Thoracic aorta endothelial cell (primary cell): ENCODE results near the gene NPM3. TPM values are rescaled to one million over a fixed set of nuclear protein-coding genes. Genes with fewer than 3 reads are reported as not detected.

Experiments
- total RNA-seq: library from RNA; depleted of rRNA; stranded (reverse); fragments of >200 nt; gene quantifications from 2 replicates; pipeline ENCODE4 v1.2.3, GENCODE V29; 2012

Gene NPM3, protein sequence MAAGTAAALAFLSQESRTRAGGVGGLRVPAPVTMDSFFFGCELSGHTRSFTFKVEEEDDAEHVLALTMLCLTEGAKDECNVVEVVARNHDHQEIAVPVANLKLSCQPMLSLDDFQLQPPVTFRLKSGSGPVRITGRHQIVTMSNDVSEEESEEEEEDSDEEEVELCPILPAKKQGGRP
- total RNA-seq = 88.3 and 105 TPM in 2 replicates

DNA sequence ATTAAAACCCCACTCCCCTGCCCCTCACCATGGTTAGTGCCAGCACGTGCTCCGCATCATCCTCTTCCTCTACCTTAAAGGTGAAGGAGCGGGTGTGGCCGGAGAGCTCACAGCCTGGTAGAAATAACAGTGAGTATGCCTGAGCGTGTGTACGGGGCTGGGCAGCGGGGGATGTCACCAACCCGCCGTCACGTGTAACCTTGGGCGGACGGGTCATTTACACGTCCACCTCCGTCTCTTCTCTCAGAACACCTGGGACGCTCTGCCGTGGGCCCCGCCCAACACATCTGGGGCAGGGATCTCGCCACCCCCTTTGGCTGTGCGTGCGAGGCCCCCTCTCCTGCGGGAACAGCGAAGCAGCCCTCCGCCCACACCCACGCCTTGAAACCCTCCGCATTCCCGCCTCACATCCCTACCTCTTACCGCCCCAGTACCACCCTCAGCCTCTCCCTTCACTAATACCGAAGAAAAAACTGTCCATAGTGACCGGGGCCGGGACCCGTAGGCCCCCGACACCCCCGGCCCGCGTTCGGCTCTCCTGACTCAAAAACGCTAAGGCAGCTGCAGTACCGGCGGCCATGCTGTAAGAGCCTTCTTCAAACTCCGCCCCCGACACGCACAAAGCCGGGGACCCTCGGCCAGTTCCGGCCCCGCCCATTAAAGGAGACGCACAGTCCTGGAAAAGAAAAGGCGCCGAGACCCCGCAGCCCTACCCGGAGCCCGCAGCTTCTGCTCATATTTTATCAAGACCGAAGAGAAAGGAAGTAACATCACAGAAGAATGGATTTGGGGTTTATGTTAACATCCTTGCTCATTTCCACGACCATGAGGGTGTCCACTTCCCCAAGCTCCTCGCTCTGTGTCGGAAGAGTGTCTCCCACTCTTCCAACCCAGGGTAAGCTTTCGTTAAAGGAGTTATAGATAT is at the start of gene NPM3:
Gene NPM3 (minus strand): TSS at position 636 of the 925 bp plus-strand sequence. CDS start 56 bp downstream, at position 580.

DNA sequence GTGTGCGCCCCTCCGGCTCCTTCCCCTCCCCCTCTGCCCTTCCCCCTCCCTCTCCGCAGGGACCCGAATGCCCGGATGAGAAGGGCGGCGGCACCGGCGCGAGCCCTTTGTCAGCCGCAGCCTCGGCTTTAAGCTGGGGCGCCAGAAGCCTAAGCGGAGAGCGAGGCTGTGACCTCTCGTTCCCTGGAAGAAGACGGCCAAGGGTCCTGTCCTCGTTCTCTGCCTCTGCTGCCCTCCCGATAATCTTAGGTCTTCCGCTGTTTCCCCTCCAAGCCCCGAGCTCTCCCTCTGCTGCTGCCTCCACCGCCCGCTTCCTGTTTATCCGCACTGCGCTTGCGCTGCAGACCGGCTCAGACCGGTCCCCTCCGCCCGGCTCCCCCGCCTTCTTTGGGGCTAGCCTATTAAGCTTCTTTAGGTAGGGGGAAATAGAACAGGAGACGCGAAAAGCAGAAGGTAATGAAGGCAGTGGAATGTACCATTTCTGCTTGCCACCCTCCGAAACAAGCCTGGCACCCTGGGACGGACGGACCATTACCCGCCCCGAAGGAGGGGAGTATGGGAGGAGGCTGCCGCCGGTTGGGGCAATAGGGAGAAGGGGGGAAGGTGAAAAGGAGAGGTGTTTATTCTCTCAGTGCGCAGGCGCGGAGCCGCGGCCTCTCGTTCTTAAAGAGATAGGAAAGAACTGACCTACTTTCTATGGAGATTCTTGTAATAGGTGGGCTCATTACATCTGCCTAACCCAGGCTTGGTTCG is 35.0 kb upstream of the NPM3 start, which contains the start of gene OGA:
Gene OGA (minus strand): TSS at position 326 of the 753 bp plus-strand sequence. CDS start 422 bp downstream, outside the sequence.

DNA sequence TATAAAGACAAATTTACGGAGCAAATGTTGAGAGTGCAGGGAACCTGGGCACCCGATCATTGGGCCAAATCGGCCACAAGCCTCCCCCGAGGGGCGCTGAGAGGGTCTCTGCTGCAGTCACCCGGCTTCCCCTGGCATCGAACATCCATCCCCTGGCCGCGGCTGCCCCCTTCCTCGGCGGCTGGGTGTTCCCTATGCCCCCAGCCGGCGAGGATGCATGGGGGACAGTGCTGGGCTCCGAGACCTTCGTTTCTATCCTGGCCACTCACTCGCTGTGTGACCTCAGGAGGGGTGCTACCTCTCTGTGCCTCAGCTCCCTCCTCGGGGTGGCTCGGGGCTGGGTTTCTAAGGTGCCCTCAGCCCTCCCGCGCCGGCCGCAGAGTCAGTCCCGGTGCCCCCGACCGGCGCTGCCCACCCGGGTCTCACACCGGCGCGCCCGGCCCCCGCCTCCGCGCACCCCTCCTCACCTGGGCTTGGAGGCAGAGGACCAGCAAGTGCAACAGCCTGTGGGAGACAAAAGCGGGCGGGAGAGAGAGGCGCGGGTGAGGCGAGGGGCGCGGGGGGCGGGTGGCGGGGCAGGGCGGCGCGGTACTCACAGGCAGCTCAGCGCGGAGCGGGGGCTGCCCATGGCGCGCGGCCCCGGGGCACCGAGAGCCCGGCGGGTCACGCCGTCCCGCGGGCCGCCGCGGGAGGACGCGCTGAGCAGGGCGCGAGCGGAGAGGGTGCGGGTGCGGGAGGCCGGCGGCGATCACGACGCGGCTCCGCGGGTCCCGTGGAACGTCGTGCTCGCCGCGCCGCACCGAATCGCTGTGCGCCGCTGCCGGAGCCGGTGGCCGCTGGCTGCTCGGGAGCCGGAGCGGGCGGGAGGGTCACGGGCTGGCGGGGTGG is 7.7 kb downstream of the NPM3 start, which contains the start of gene FGF8:
Gene FGF8 (minus strand): TSS at position 842 of the 888 bp plus-strand sequence. CDS start 214 bp downstream, at position 628.

Other genes with a start within 250 kb of the NPM3 start
- gene POLL, start 195.2 kb downstream of the NPM3 start, total RNA-seq = 10.9 and 15.2 TPM in 2 replicates
- gene DPCD, start 195.1 kb downstream of the NPM3 start, total RNA-seq = 23.7 and 27.8 TPM in 2 replicates
- gene FBXW4, start 88.3 kb downstream of the NPM3 start, total RNA-seq = 15.5 and 18.8 TPM in 2 replicates
- 0.13 TPM in 1 of 2 replicates, not detected in the other for gene FGF8, start 7.3 kb downstream of the NPM3 start, total RNA-seq
- gene OGA, start 35.0 kb upstream of the NPM3 start, total RNA-seq = 140 and 184 TPM in 2 replicates
- gene KCNIP2, start 60.4 kb upstream of the NPM3 start, total RNA-seq = 0.79 and 0.80 TPM in 2 replicates